ENCODE data around the gene GGA3. TPM values are rescaled to one million over a fixed set of nuclear protein-coding genes. Genes with fewer than 3 reads are reported as not detected.

Gene GGA3
- total RNA-seq, 1 donor from 2014 or later = 4.7 TPM

- peaks cover 20 to 26% (median 22%) of the 10 kb centered on the region in 3 donors for H3K4me1 ChIP-seq (ENCODE audit: control insufficient read depth in 3 of 3, insufficient read depth in 3 of 3, low read length in 3 of 3)
- H3K36me3 ChIP-seq (ENCODE audit: control insufficient read depth in 3 of 3, insufficient read depth in 3 of 3, low read length in 3 of 3) = peaks cover 15 to 18% (median 15%) of the 10 kb centered on the region in 3 donors
- no peak overlapping the region for H3K27ac ChIP-seq (ENCODE audit: low read depth, low read length)
- no peaks in the 10 kb centered on the region for H3K9me3 ChIP-seq (ENCODE audit: control insufficient read depth in 3 of 3, low read length in 3 of 3)
- no peaks in the 10 kb centered on the region for H3K27me3 ChIP-seq (ENCODE audit: control insufficient read depth in 3 of 3, insufficient read depth in 3 of 3, low read length in 3 of 3)
- H3K4me3 ChIP-seq (ENCODE audit: low read length in 3 of 3) = no peak overlapping the region
- H3K9ac ChIP-seq (ENCODE audit: low read depth in 1 of 3, low read length in 3 of 3) = no peak overlapping the region
Measured at GRCh38 chr17:75273977-75274708, 12.7 kb upstream of the GGA3 start.

DNA sequence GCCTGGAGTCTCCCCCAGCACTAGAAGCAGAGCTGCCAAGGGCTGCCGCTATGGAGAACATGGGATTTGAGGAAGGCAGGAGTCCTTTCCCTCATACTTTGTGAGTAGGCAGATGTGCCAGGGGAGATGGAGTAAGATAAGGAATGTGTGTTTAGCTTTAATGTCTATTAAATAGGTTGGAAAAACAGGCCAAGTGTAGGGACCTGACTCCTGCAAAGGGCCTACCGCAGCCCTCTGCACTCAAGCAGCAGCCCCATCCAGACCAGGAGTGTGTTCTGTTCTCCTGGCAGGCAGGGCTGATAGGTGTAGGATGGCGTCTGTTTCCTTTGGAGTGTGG, 11.4 kb upstream of the GGA3 start:
- Histone ChIP-seq H3K9ac (ENCODE audit: low read depth in 1 of 3, low read length in 3 of 3) (peak overlapping the region in 1 of 3 donors; percentile 95), H3K27me3 (ENCODE audit: control insufficient read depth in 3 of 3, insufficient read depth in 3 of 3, low read length in 3 of 3) (no peaks in the 10 kb centered on the region), H3K4me1 (ENCODE audit: control insufficient read depth in 3 of 3, insufficient read depth in 3 of 3, low read length in 3 of 3) (peaks cover 21 to 29% (median 25%) of the 10 kb centered on the region in 3 donors), H3K9me3 (ENCODE audit: control insufficient read depth in 3 of 3, low read length in 3 of 3) (no peaks in the 10 kb centered on the region), H3K36me3 (ENCODE audit: control insufficient read depth in 3 of 3, insufficient read depth in 3 of 3, low read length in 3 of 3) (peaks cover 15 to 17% (median 15%) of the 10 kb centered on the region in 3 donors), H3K4me3 (ENCODE audit: low read length in 3 of 3) (no peak overlapping the region), H3K27ac (ENCODE audit: low read depth, low read length) (no peak overlapping the region)

DNA sequence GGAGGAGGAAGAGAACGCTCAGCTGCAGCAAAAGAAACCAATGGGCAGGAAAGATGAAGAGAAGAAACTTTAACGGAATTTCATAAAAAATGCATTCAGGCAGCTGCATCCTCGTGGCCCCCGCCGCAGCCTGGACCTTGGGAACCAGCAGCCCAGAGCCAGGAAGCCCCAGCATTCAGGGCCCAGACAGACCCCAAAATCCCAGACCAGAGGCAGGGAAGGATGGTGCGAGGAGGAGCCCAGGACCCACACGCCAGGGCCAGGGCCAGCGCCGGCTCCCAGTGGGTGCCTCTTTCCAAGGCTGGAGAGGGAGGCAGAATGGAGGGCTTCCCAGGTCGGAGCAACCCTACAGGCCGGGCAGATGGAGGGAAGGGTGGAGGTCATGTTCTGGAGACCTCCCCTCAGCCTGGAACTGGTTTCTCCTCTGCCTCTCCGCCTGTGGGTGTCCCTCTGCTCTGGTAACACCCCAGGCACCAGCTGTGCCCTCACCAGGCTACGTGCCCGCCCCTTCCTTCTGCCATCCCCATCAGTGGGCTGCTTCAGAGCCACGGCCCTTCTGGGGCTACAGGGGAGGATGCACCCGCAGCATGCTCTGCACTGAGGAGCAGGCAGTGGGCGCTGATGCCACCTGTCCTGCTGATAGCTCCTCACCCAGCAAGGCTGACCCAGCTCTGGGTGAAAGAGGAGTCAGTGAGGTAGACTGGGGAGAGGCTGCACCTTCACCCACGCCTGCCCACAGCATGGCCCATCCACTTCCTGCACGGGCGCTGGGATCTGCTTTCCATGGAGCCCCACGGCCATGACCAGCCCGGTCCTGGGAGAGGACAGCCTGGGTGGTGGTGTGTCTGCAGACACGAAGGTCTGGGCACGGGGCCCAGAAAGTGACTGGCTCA, 10.8 kb upstream of the GGA3 start:
- Histone ChIP-seq H3K9ac (ENCODE audit: low read depth in 1 of 3, low read length in 3 of 3) (peak overlapping the region; percentile 74 to 95 (median 84)), H3K27ac (ENCODE audit: low read depth, low read length) (peak overlapping the region; percentile 54), H3K9me3 (ENCODE audit: control insufficient read depth in 3 of 3, low read length in 3 of 3) (no peaks in the 10 kb centered on the region), H3K4me1 (ENCODE audit: control insufficient read depth in 3 of 3, insufficient read depth in 3 of 3, low read length in 3 of 3) (peaks cover 28 to 35% (median 31%) of the 10 kb centered on the region in 3 donors), H3K36me3 (ENCODE audit: control insufficient read depth in 3 of 3, insufficient read depth in 3 of 3, low read length in 3 of 3) (peaks cover 14 to 17% (median 16%) of the 10 kb centered on the region in 3 donors), H3K4me3 (ENCODE audit: low read length in 3 of 3) (peak overlapping the region; percentile 70 to 87 (median 72)), H3K27me3 (ENCODE audit: control insufficient read depth in 3 of 3, insufficient read depth in 3 of 3, low read length in 3 of 3) (no peaks in the 10 kb centered on the region)

DNA sequence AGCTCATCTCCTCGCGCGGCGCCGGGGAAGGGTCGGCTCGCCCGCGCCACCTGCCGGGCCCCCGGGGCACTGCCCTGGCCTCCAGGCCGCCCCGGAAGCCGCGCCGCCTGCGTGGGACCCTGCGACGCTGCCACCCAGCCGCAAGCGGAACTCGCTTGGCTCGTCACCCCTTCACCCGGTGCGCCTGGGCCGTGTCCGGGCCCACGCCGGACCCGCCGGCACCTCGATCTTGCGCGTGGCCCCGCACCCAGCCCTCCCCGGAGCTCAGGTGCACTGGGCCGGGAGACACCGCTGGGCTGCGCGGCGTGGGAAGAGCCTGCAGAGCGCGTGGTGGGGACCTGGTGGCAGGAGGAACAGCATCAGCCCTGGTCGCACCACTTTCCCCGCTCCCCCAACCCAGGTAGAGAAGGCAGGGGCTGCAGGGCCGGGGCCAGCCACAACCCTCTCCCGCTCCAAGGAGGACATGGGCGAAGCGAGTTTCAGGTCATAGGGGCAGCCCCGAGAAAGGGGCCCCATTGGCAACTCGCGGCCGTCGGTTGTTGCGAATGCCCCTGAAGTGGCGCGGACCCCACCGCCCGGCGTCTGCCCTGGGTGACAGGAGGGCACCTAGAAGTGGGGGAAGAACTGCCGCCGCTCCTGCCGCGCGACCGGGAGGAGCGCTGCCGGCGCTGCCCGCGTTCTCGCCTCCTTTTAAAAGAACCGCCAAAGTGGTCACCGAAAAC, 10.0 kb upstream of the GGA3 start:
- H3K9ac ChIP-seq (ENCODE audit: low read depth in 1 of 3, low read length in 3 of 3) = peak overlapping the region; percentile 74 to 95 (median 84)
- H3K36me3 ChIP-seq (ENCODE audit: control insufficient read depth in 3 of 3, insufficient read depth in 3 of 3, low read length in 3 of 3) = peaks cover 19 to 22% (median 20%) of the 10 kb centered on the region in 3 donors
- H3K4me3 ChIP-seq (ENCODE audit: low read length in 3 of 3) = peak overlapping the region; percentile 70 to 87 (median 72)
- no peaks in the 10 kb centered on the region for H3K9me3 ChIP-seq (ENCODE audit: control insufficient read depth in 3 of 3, low read length in 3 of 3)
- H3K27me3 ChIP-seq (ENCODE audit: control insufficient read depth in 3 of 3, insufficient read depth in 3 of 3, low read length in 3 of 3) = no peaks in the 10 kb centered on the region
- peaks cover 36 to 43% (median 39%) of the 10 kb centered on the region in 3 donors for H3K4me1 ChIP-seq (ENCODE audit: control insufficient read depth in 3 of 3, insufficient read depth in 3 of 3, low read length in 3 of 3)
- peak overlapping the region; percentile 54 for H3K27ac ChIP-seq (ENCODE audit: low read depth, low read length)

GRCh38 chr17:75270966-75271232, 9.5 kb upstream of the GGA3 start, which contains the start of gene MIF4GD:
TSS of gene MIF4GD (minus strand) at chr17:75271231. CDS start at chr17:75270195, 1,036 bp downstream.
- no peaks in the 10 kb centered on the region for H3K9me3 ChIP-seq (ENCODE audit: control insufficient read depth in 3 of 3, low read length in 3 of 3)
- H3K27me3 ChIP-seq (ENCODE audit: control insufficient read depth in 3 of 3, insufficient read depth in 3 of 3, low read length in 3 of 3) = no peaks in the 10 kb centered on the region
- H3K4me1 ChIP-seq (ENCODE audit: control insufficient read depth in 3 of 3, insufficient read depth in 3 of 3, low read length in 3 of 3) = peaks cover 36 to 46% (median 40%) of the 10 kb centered on the region in 3 donors
- peak within 1 kb of the TSS; percentile 95 for H3K9ac ChIP-seq (ENCODE audit: low read depth in 1 of 3, low read length in 3 of 3)
- H3K36me3 ChIP-seq (ENCODE audit: control insufficient read depth in 3 of 3, insufficient read depth in 3 of 3, low read length in 3 of 3) = peaks cover 24 to 26% (median 25%) of the 10 kb centered on the region in 3 donors
- H3K4me3 ChIP-seq (ENCODE audit: low read length in 3 of 3) = peak within 1 kb of the TSS; percentile 83 to 91 (median 88)
- H3K27ac ChIP-seq (ENCODE audit: low read depth, low read length) = peak within 1 kb of the TSS; percentile 94

GRCh38 chr17:75270218-75270965, 9.0 kb upstream of the GGA3 start:
- H3K36me3 ChIP-seq (ENCODE audit: control insufficient read depth in 3 of 3, insufficient read depth in 3 of 3, low read length in 3 of 3) = peaks cover 27 to 30% (median 30%) of the 10 kb centered on the region in 3 donors
- H3K9ac ChIP-seq (ENCODE audit: low read depth in 1 of 3, low read length in 3 of 3) = peak overlapping the region; percentile 95
- no peaks in the 10 kb centered on the region for H3K9me3 ChIP-seq (ENCODE audit: control insufficient read depth in 3 of 3, low read length in 3 of 3)
- peak overlapping the region; percentile 94 for H3K27ac ChIP-seq (ENCODE audit: low read depth, low read length)
- H3K4me3 ChIP-seq (ENCODE audit: low read length in 3 of 3) = peak overlapping the region; percentile 83 to 91 (median 88)
- peaks cover 36 to 46% (median 40%) of the 10 kb centered on the region in 3 donors for H3K4me1 ChIP-seq (ENCODE audit: control insufficient read depth in 3 of 3, insufficient read depth in 3 of 3, low read length in 3 of 3)
- H3K27me3 ChIP-seq (ENCODE audit: control insufficient read depth in 3 of 3, insufficient read depth in 3 of 3, low read length in 3 of 3) = no peaks in the 10 kb centered on the region

DNA sequence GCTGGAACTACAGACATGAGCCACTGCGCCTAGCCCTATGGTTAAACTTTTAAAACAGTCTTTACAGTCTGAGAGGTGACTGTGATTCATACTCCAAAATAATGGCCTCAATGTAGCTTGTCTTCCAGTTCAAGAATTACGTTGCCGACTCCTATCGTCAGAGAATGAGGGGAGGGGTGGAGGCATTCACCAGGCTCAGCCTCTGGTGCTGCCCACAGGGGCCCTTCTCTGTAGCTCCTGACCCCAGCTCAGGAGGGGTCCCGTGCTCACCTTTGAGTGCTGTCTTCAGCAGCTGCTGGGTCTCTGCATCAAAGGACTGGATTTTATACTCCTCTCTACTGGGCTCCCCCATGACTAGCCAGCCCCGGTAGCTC, 8.4 kb upstream of the GGA3 start:
- peaks cover 28 to 32% (median 30%) of the 10 kb centered on the region in 3 donors for H3K36me3 ChIP-seq (ENCODE audit: control insufficient read depth in 3 of 3, insufficient read depth in 3 of 3, low read length in 3 of 3)
- H3K27me3 ChIP-seq (ENCODE audit: control insufficient read depth in 3 of 3, insufficient read depth in 3 of 3, low read length in 3 of 3) = no peaks in the 10 kb centered on the region
- no peaks in the 10 kb centered on the region for H3K9me3 ChIP-seq (ENCODE audit: control insufficient read depth in 3 of 3, low read length in 3 of 3)
- peak overlapping the region; percentile 95 for H3K9ac ChIP-seq (ENCODE audit: low read depth in 1 of 3, low read length in 3 of 3)
- H3K27ac ChIP-seq (ENCODE audit: low read depth, low read length) = peak overlapping the region; percentile 94
- peaks cover 36 to 46% (median 40%) of the 10 kb centered on the region in 3 donors for H3K4me1 ChIP-seq (ENCODE audit: control insufficient read depth in 3 of 3, insufficient read depth in 3 of 3, low read length in 3 of 3)
- H3K4me3 ChIP-seq (ENCODE audit: low read length in 3 of 3) = peak overlapping the region; percentile 83 to 91 (median 88)

GRCh38 chr17:75267411-75268232, 6.2 kb upstream of the GGA3 start:
- Histone ChIP-seq H3K36me3 (ENCODE audit: control insufficient read depth in 3 of 3, insufficient read depth in 3 of 3, low read length in 3 of 3) (peaks cover 33 to 37% (median 36%) of the 10 kb centered on the region in 3 donors), H3K4me1 (ENCODE audit: control insufficient read depth in 3 of 3, insufficient read depth in 3 of 3, low read length in 3 of 3) (peaks cover 41 to 50% (median 42%) of the 10 kb centered on the region in 3 donors), H3K9me3 (ENCODE audit: control insufficient read depth in 3 of 3, low read length in 3 of 3) (no peaks in the 10 kb centered on the region), H3K4me3 (ENCODE audit: low read length in 3 of 3) (no peak overlapping the region), H3K9ac (ENCODE audit: low read depth in 1 of 3, low read length in 3 of 3) (peak overlapping the region in 2 of 3 donors; percentile 33 to 40), H3K27me3 (ENCODE audit: control insufficient read depth in 3 of 3, insufficient read depth in 3 of 3, low read length in 3 of 3) (no peaks in the 10 kb centered on the region), H3K27ac (ENCODE audit: low read depth, low read length) (no peak overlapping the region)

DNA sequence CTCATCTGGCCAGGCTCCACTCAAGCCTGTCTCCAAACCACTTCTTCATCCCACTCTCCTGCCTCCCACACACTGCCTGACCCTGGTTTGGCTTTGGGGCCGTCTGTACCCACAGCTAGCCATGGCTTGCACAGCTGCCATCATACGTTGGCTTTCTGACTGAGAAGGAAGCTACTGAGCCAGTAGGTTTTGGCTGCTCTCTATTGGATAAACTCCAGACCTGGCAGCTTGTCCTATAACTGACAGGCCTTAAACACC, 5.7 kb upstream of the GGA3 start:
- Histone ChIP-seq H3K36me3 (ENCODE audit: control insufficient read depth in 3 of 3, insufficient read depth in 3 of 3, low read length in 3 of 3) (peaks cover 31 to 37% (median 36%) of the 10 kb centered on the region in 3 donors), H3K27me3 (ENCODE audit: control insufficient read depth in 3 of 3, insufficient read depth in 3 of 3, low read length in 3 of 3) (no peaks in the 10 kb centered on the region), H3K27ac (ENCODE audit: low read depth, low read length) (no peak overlapping the region), H3K9me3 (ENCODE audit: control insufficient read depth in 3 of 3, low read length in 3 of 3) (no peaks in the 10 kb centered on the region), H3K9ac (ENCODE audit: low read depth in 1 of 3, low read length in 3 of 3) (peak overlapping the region in 2 of 3 donors; percentile 19 to 40), H3K4me1 (ENCODE audit: control insufficient read depth in 3 of 3, insufficient read depth in 3 of 3, low read length in 3 of 3) (peaks cover 41 to 50% (median 42%) of the 10 kb centered on the region in 3 donors), H3K4me3 (ENCODE audit: low read length in 3 of 3) (no peak overlapping the region)

Measured in skeletal muscle tissue (tissue), 4 donors.